ENCODE measurements around the gene CCR7. TPM values are rescaled to one million over a fixed set of nuclear protein-coding genes. Genes with fewer than 3 reads are reported as not detected.

Gene CCR7
- total and polyA plus RNA-seq, 2 donors: 0.39 to 0.58 TPM

- DNase-seq (ENCODE audit: extremely low spot score): no peak
- Histone ChIP-seq H3K27ac (ENCODE audit: low read depth) (peak overlapping the region; percentile 55), H3K36me3 (ENCODE audit: insufficient read depth) (no peaks in the 10 kb centered on the region), H3K4me3 (ENCODE audit: low read depth, low read length) (no peak overlapping the region), H3K4me1 (ENCODE audit: insufficient read depth) (no peaks in the 10 kb centered on the region)
- WGBS: 38% methylated on average over 13 of the region's 13 CpGs
Observed at GRCh38 chr17:40536295-40537171, 28.7 kb downstream of the CCR7 start.

GRCh38 chr17:40535924-40536294 lies 29.4 kb downstream of the CCR7 start:
- WGBS: 66% methylated on average over 3 of the region's 3 CpGs
- no peaks in the 10 kb centered on the region for H3K4me1 ChIP-seq (ENCODE audit: insufficient read depth)
- peak overlapping the region; percentile 55 for H3K27ac ChIP-seq (ENCODE audit: low read depth)
- no peak for DNase-seq (ENCODE audit: extremely low spot score)
- H3K36me3 ChIP-seq (ENCODE audit: insufficient read depth): no peaks in the 10 kb centered on the region
- H3K4me3 ChIP-seq (ENCODE audit: low read depth, low read length): no peak overlapping the region

GRCh38 chr17:40535438-40535837 lies 29.8 kb downstream of the CCR7 start:
- no peaks in the 10 kb centered on the region for H3K4me1 ChIP-seq (ENCODE audit: insufficient read depth)
- H3K4me3 ChIP-seq (ENCODE audit: low read depth, low read length): no peak overlapping the region
- 96% methylated on average over 4 of the region's 4 CpGs for WGBS
- H3K36me3 ChIP-seq (ENCODE audit: insufficient read depth): no peaks in the 10 kb centered on the region
- no peak for DNase-seq (ENCODE audit: extremely low spot score)
- no peak overlapping the region for H3K27ac ChIP-seq (ENCODE audit: low read depth)

- WGBS: 86% methylated on average over 11 of the region's 11 CpGs
- DNase-seq (ENCODE audit: extremely low spot score): no peak
- no peaks in the 10 kb centered on the region for H3K36me3 ChIP-seq (ENCODE audit: insufficient read depth)
- H3K4me1 ChIP-seq (ENCODE audit: insufficient read depth): no peaks in the 10 kb centered on the region
- H3K4me3 ChIP-seq (ENCODE audit: low read depth, low read length): no peak overlapping the region
- peak overlapping the region; percentile 35 for H3K27ac ChIP-seq (ENCODE audit: low read depth)
Observed at GRCh38 chr17:40534371-40535189, 30.7 kb downstream of the CCR7 start.

- no peak for DNase-seq (ENCODE audit: extremely low spot score)
- Histone ChIP-seq H3K4me1 (ENCODE audit: insufficient read depth) (no peaks in the 10 kb centered on the region), H3K36me3 (ENCODE audit: insufficient read depth) (no peaks in the 10 kb centered on the region), H3K27ac (ENCODE audit: low read depth) (no peak overlapping the region), H3K4me3 (ENCODE audit: low read depth, low read length) (no peak overlapping the region)
- 64% methylated on average over 4 of the region's 4 CpGs for WGBS
Observed at GRCh38 chr17:40533896-40534295, 31.4 kb downstream of the CCR7 start.

GRCh38 chr17:40532520-40533253 lies 32.6 kb downstream of the CCR7 start:
- 50% methylated on average over 6 of the region's 6 CpGs for WGBS
- DNase-seq (ENCODE audit: extremely low spot score): no peak
- no peak overlapping the region for H3K4me3 ChIP-seq (ENCODE audit: low read depth, low read length)
- H3K4me1 ChIP-seq (ENCODE audit: insufficient read depth): no peaks in the 10 kb centered on the region
- H3K27ac ChIP-seq (ENCODE audit: low read depth): no peak overlapping the region
- H3K36me3 ChIP-seq (ENCODE audit: insufficient read depth): no peaks in the 10 kb centered on the region

GRCh38 chr17:40531051-40531991 lies 34.0 kb downstream of the CCR7 start:
- DNase-seq (ENCODE audit: extremely low spot score): no peak
- 89% methylated on average over 15 of the region's 15 CpGs for WGBS
- Histone ChIP-seq H3K36me3 (ENCODE audit: insufficient read depth) (no peaks in the 10 kb centered on the region), H3K4me3 (ENCODE audit: low read depth, low read length) (no peak overlapping the region), H3K27ac (ENCODE audit: low read depth) (no peak overlapping the region), H3K4me1 (ENCODE audit: insufficient read depth) (no peaks in the 10 kb centered on the region)

GRCh38 chr17:40530531-40530994 lies 34.7 kb downstream of the CCR7 start:
- DNase-seq (ENCODE audit: extremely low spot score): no peak
- WGBS: 97% methylated on average over 5 of the region's 5 CpGs
- Histone ChIP-seq H3K36me3 (ENCODE audit: insufficient read depth) (no peaks in the 10 kb centered on the region), H3K4me1 (ENCODE audit: insufficient read depth) (no peaks in the 10 kb centered on the region), H3K4me3 (ENCODE audit: low read depth, low read length) (no peak overlapping the region), H3K27ac (ENCODE audit: low read depth) (no peak overlapping the region)

- DNase-seq (ENCODE audit: extremely low spot score): no peak
- WGBS: 97% methylated on average over 2 of the region's 2 CpGs
- no peak overlapping the region for H3K4me3 ChIP-seq (ENCODE audit: low read depth, low read length)
- no peaks in the 10 kb centered on the region for H3K4me1 ChIP-seq (ENCODE audit: insufficient read depth)
- no peak overlapping the region for H3K27ac ChIP-seq (ENCODE audit: low read depth)
- H3K36me3 ChIP-seq (ENCODE audit: insufficient read depth): no peaks in the 10 kb centered on the region
Observed at GRCh38 chr17:40529991-40530390, 35.3 kb downstream of the CCR7 start.

GRCh38 chr17:40528692-40529417 lies 36.4 kb downstream of the CCR7 start:
- Histone ChIP-seq H3K36me3 (ENCODE audit: insufficient read depth) (no peaks in the 10 kb centered on the region), H3K4me3 (ENCODE audit: low read depth, low read length) (no peak overlapping the region), H3K4me1 (ENCODE audit: insufficient read depth) (no peaks in the 10 kb centered on the region), H3K27ac (ENCODE audit: low read depth) (no peak overlapping the region)
- WGBS: 89% methylated on average over 10 of the region's 10 CpGs
- DNase-seq (ENCODE audit: extremely low spot score): no peak

- Histone ChIP-seq H3K4me1 (ENCODE audit: insufficient read depth) (no peaks in the 10 kb centered on the region), H3K27ac (ENCODE audit: low read depth) (no peak overlapping the region), H3K36me3 (ENCODE audit: insufficient read depth) (no peaks in the 10 kb centered on the region), H3K4me3 (ENCODE audit: low read depth, low read length) (no peak overlapping the region)
- no peak for DNase-seq (ENCODE audit: extremely low spot score)
- 44% methylated on average over 5 of the region's 5 CpGs for WGBS
Observed at GRCh38 chr17:40526668-40527067, 38.6 kb downstream of the CCR7 start.

GRCh38 chr17:40525294-40525693 lies 40.0 kb downstream of the CCR7 start:
- H3K4me3 ChIP-seq (ENCODE audit: low read depth, low read length): no peak overlapping the region
- DNase-seq (ENCODE audit: extremely low spot score): no peak
- no peak overlapping the region for H3K27ac ChIP-seq (ENCODE audit: low read depth)
- no peaks in the 10 kb centered on the region for H3K36me3 ChIP-seq (ENCODE audit: insufficient read depth)
- whole genome bisulfite sequencing: 96% methylated on average over 1 of the region's 1 CpG
- H3K4me1 ChIP-seq (ENCODE audit: insufficient read depth): no peaks in the 10 kb centered on the region

All from urinary bladder (tissue), 4 donors.